DND-41 (cell line): ENCODE data around the gene EPHB2.

ENCODE experiments used
- ATAC-seq: fragments of 200-7000 bp; cut with Tn5 transposase; 3 replicates; pipeline ENCODE4 v1.9.1; 2021; ENCODE audit warnings: low read depth; ENCODE audit not compliant: insufficient read depth
- DNase-seq: peaks from one replicate; pipeline ENCODE4 v3.0.0-alpha.2; 2020
- H2AFZ ChIP-seq: 2 replicates; pipeline ENCODE4 v1.6.0; 2012; ENCODE audit warnings: low read depth, low read length
- H3K27ac ChIP-seq: 2 replicates; pipeline ENCODE4 v1.5.1; 2012; ENCODE audit warnings: low read length, inconsistent platforms
- H3K27me3 ChIP-seq: fragments of 200-600 bp; sonication (generic); 2 replicates; pipeline ENCODE4 v1.6.0; 2012; ENCODE audit warnings: low read length, mild to moderate bottlenecking, inconsistent platforms; ENCODE audit not compliant: insufficient read depth, poor library complexity
- H3K36me3 ChIP-seq: 2 replicates; pipeline ENCODE4 v1.5.1; 2012; ENCODE audit warnings: low read length, inconsistent platforms; ENCODE audit not compliant: insufficient read depth
- H3K4me1 ChIP-seq: 2 replicates; pipeline ENCODE4 v1.5.1; 2012; ENCODE audit warnings: mild to moderate bottlenecking, low read length; ENCODE audit not compliant: insufficient read depth
- H3K4me2 ChIP-seq: 2 replicates; pipeline ENCODE4 v1.6.0; 2012; ENCODE audit warnings: mild to moderate bottlenecking, moderate library complexity, low read length, inconsistent platforms; ENCODE audit not compliant: insufficient read depth
- H3K4me3 ChIP-seq, 2 experiments: fragments of 200-600 bp in 1 of 2; shearing (Covaris generic) in 1 of 2; 2 replicates each; pipeline ENCODE4 v1.5.1; 2012 to 2016; ENCODE audit warnings: inconsistent platforms in 2 of 2, low read length in 2 of 2, mild to moderate bottlenecking in 2 of 2, low read depth in 1 of 2, moderate library complexity in 1 of 2
- H3K79me2 ChIP-seq: 2 replicates; pipeline ENCODE4 v1.6.0; 2012; ENCODE audit warnings: low read length, inconsistent platforms; ENCODE audit not compliant: insufficient read depth
- H3K9ac ChIP-seq: 2 replicates; pipeline ENCODE4 v1.6.0; 2012; ENCODE audit warnings: low read depth, mild to moderate bottlenecking, inconsistent platforms, low read length, moderate library complexity
- H3K9me3 ChIP-seq: 2 replicates; pipeline ENCODE4 v1.5.1; 2012; ENCODE audit warnings: low read length, moderate library complexity, mild to moderate bottlenecking, inconsistent platforms; ENCODE audit not compliant: insufficient read depth, severe bottlenecking
- H4K20me1 ChIP-seq: 2 replicates; pipeline ENCODE4 v1.6.0; 2012; ENCODE audit warnings: low read length; ENCODE audit not compliant: insufficient read depth
- CTCF ChIP-seq: IDR thresholded peaks from 2 replicates; pipeline ENCODE4 v1.5.1; 2012; ENCODE audit warnings: borderline replicate concordance, low read length, moderate library complexity, mild to moderate bottlenecking; ENCODE audit not compliant: poor library complexity, severe bottlenecking; ENCODE audit errors: extremely low read depth
- EZH2 ChIP-seq: IDR thresholded peaks from 3 replicates; pipeline ENCODE4 v1.6.1; 2012; ENCODE audit warnings: borderline replicate concordance, low read depth, mild to moderate bottlenecking, moderate library complexity, low read length, inconsistent platforms; ENCODE audit not compliant: severe bottlenecking

The EPHB2 gene

GRCh38 chr1:22966309-22966708, 255.7 kb downstream of the EPHB2 start:
- H3K4me2 ChIP-seq = no peak overlapping the region
- H4K20me1 ChIP-seq = no peaks in the 10 kb centered on the region; the same call in 1 of the 2 replicates
- DNase-seq (no peak), ATAC-seq (no peak)
- H3K9me3 ChIP-seq = peaks cover 6% of the 10 kb centered on the region
- H3K27me3 ChIP-seq = peaks cover 5% of the 10 kb centered on the region
- TF ChIP-seq EZH2 (no peak), CTCF (no peak)
- H2AFZ ChIP-seq = no peak overlapping the region
- no peaks in the 10 kb centered on the region for H3K79me2 ChIP-seq
- no peaks in the 10 kb centered on the region for H3K4me1 ChIP-seq
- no peak overlapping the region for H3K27ac ChIP-seq
- H3K4me3 ChIP-seq = no peak overlapping the region
- no peaks in the 10 kb centered on the region for H3K36me3 ChIP-seq
- H3K9ac ChIP-seq = no peak overlapping the region

GRCh38 chr1:22967833-22968232, 257.2 kb downstream of the EPHB2 start:
- peaks cover 6% of the 10 kb centered on the region for H3K9me3 ChIP-seq
- ATAC-seq = no peak
- no peak for DNase-seq
- no peak overlapping the region for H3K4me3 ChIP-seq
- no peaks in the 10 kb centered on the region for H4K20me1 ChIP-seq
- no peaks in the 10 kb centered on the region for H3K36me3 ChIP-seq
- TF ChIP-seq EZH2 = no peak
- no peak for TF ChIP-seq CTCF
- peaks cover 17% of the 10 kb centered on the region for H3K27me3 ChIP-seq
- no peak overlapping the region for H3K4me2 ChIP-seq
- H3K27ac ChIP-seq = no peak overlapping the region
- no peaks in the 10 kb centered on the region for H3K4me1 ChIP-seq
- H3K9ac ChIP-seq = no peak overlapping the region
- H3K79me2 ChIP-seq = no peaks in the 10 kb centered on the region
- no peak overlapping the region for H2AFZ ChIP-seq

GRCh38 chr1:22969304-22969709, 258.7 kb downstream of the EPHB2 start:
- H3K9me3 ChIP-seq = peaks cover 6% of the 10 kb centered on the region
- no peak overlapping the region for H3K9ac ChIP-seq
- no peak for ATAC-seq
- H4K20me1 ChIP-seq = no peaks in the 10 kb centered on the region
- no peak overlapping the region for H2AFZ ChIP-seq
- H3K4me2 ChIP-seq = no peak overlapping the region
- H3K36me3 ChIP-seq = no peaks in the 10 kb centered on the region
- no peak overlapping the region for H3K27ac ChIP-seq
- no peaks in the 10 kb centered on the region for H3K4me1 ChIP-seq
- no peak for DNase-seq
- TF ChIP-seq EZH2 (no peak), CTCF (no peak)
- H3K27me3 ChIP-seq = peaks cover 17% of the 10 kb centered on the region
- no peaks in the 10 kb centered on the region for H3K79me2 ChIP-seq
- H3K4me3 ChIP-seq = no peak overlapping the region

GRCh38 chr1:22970096-22970495, 259.5 kb downstream of the EPHB2 start:
- TF ChIP-seq CTCF = no peak
- TF ChIP-seq EZH2 = no peak
- Histone ChIP-seq H4K20me1 (no peaks in the 10 kb centered on the region), H3K9ac (no peak overlapping the region), H3K4me3 (no peak overlapping the region), H3K36me3 (no peaks in the 10 kb centered on the region), H3K4me1 (no peaks in the 10 kb centered on the region), H3K27ac (no peak overlapping the region), H3K27me3 (peaks cover 17% of the 10 kb centered on the region), H3K79me2 (no peaks in the 10 kb centered on the region), H3K9me3 (peaks cover 6% of the 10 kb centered on the region), H3K4me2 (no peak overlapping the region), H2AFZ (no peak overlapping the region)
- ATAC-seq = no peak
- no peak for DNase-seq
